Right ventricle myocardium superior (tissue), 1 donor: Measurements from ENCODE around the gene OR10H1. TPM values are rescaled to one million over a fixed set of nuclear protein-coding genes. Genes with fewer than 3 reads are reported as not detected.
"Not testable (repeated sequence)": the region's sequence is repeated elsewhere in the genome, so short reads cannot be mapped to it uniquely, and the experiment has no call there.

ENCODE experiments used
- ATAC-seq: fragments of 200-7000 bp; cut with Tn5 transposase; one replicate; pipeline ENCODE4 v1.9.1; 2020; ENCODE audit warnings: mild to moderate bottlenecking; ENCODE audit not compliant: poor library complexity
- DNase-seq: peaks from one replicate; pipeline ENCODE4 v3.0.0-alpha.2; 2020
- intact Hi-C: fragments of 100-400 bp; cut with DNase I; formaldehyde crosslinking; loops from one replicate; pipeline ENCODE4 v1.11.2; 2022
- long read RNA-seq: library from polyadenylated mRNA; unstranded; transcript quantifications from one replicate; pipeline ENCODE4 v2.0.0, GENCODE V29; 2021
- total RNA-seq: library from RNA; stranded (reverse); fragmentation: NEBNext Ultra II Directional; extraction: Animal tissue kit (Norgen Biotek cat#: 25700); gene quantifications from one replicate; pipeline ENCODE4 v1.2.1, GENCODE V29; 2021
- donor health status: DM: no; HTN: yes; CAD: no; lungs with severe emphysema.

The OR10H1 gene
- not detected for total RNA-seq
- long read RNA-seq = 0 reads

GRCh38 chr19:15815306-15815705, at the start of gene OR10H1:
Gene OR10H1, minus strand, starts transcription at chr19:15815664. Its CDS starts 7,627 bp downstream, at chr19:15808037.
- ATAC-seq = no peak
- intact Hi-C loops = no loop called here
- DNase-seq = no peak

GRCh38 chr19:15864824-15865223, 49.4 kb upstream of the OR10H1 start:
- DNase-seq (no peak), ATAC-seq (no peak)
- intact Hi-C loops = loop anchor here (10.0 kb wide), 1 partner anchor 230 kb away; no protein-coding TSS in a partner anchor

GRCh38 chr19:15863272-15863671, 47.8 kb upstream of the OR10H1 start:
- no peak for ATAC-seq
- no peak for DNase-seq
- intact Hi-C loops = loop anchor here (10.0 kb wide), 1 partner anchor 228 kb away; no protein-coding TSS in a partner anchor

GRCh38 chr19:15862444-15862843, 47.0 kb upstream of the OR10H1 start:
- intact Hi-C loops = loop anchor here (10.0 kb wide), 1 partner anchor 228 kb away; no protein-coding TSS in a partner anchor
- ATAC-seq (no peak), DNase-seq (no peak)

- no peak for ATAC-seq
- no peak for DNase-seq
- intact Hi-C loops = loop anchor here (10.0 kb wide), 1 partner anchor 226 kb away; no protein-coding TSS in a partner anchor
Measured at GRCh38 chr19:15860522-15860921, 45.1 kb upstream of the OR10H1 start.

GRCh38 chr19:15859187-15859586, 43.7 kb upstream of the OR10H1 start:
- intact Hi-C loops = no loop called here
- ATAC-seq (no peak), DNase-seq (no peak)

- intact Hi-C loops = no loop called here
- DNase-seq = no peak
- ATAC-seq = no peak
Measured at GRCh38 chr19:15850385-15850784, 34.9 kb upstream of the OR10H1 start.

GRCh38 chr19:15846923-15847322, 31.5 kb upstream of the OR10H1 start:
- intact Hi-C loops = no loop called here
- DNase-seq = no peak
- no peak for ATAC-seq

GRCh38 chr19:15843894-15844222, 28.4 kb upstream of the OR10H1 start:
- peak; percentile 59 for DNase-seq
- intact Hi-C loops, ATAC-seq: not testable (repeated sequence)

- no peak for DNase-seq
- intact Hi-C loops = no loop called here
- no peak for ATAC-seq
Measured at GRCh38 chr19:15843203-15843893, 27.9 kb upstream of the OR10H1 start.

- intact Hi-C loops = no loop called here
- no peak for ATAC-seq
- DNase-seq = no peak
Measured at GRCh38 chr19:15841875-15842569, 26.6 kb upstream of the OR10H1 start.

- ATAC-seq (no peak), DNase-seq (no peak)
- intact Hi-C loops = no loop called here
Measured at GRCh38 chr19:15840833-15841232, 25.4 kb upstream of the OR10H1 start.

- DNase-seq, intact Hi-C loops, ATAC-seq: not testable (repeated sequence)
Measured at GRCh38 chr19:15839888-15840287, 24.4 kb upstream of the OR10H1 start.

GRCh38 chr19:15838351-15838750, 22.9 kb upstream of the OR10H1 start:
- DNase-seq (no peak), ATAC-seq (no peak)
- intact Hi-C loops = no loop called here

- peak; percentile 47 for DNase-seq
- intact Hi-C loops = no loop called here
- peak; percentile 35 for ATAC-seq
Measured at GRCh38 chr19:15837221-15837731, 21.8 kb upstream of the OR10H1 start.

GRCh38 chr19:15836330-15837220, 21.1 kb upstream of the OR10H1 start:
- DNase-seq (peak; percentile 99), ATAC-seq (peak; percentile 99)
- intact Hi-C loops = no loop called here

GRCh38 chr19:15835565-15836329, 20.3 kb upstream of the OR10H1 start:
- intact Hi-C loops, DNase-seq, ATAC-seq: not testable (repeated sequence)

- DNase-seq, intact Hi-C loops, ATAC-seq: not testable (repeated sequence)
Measured at GRCh38 chr19:15834232-15834631, 18.8 kb upstream of the OR10H1 start.
